ENCODE results near the gene DCAF5. TPM values are rescaled to one million over a fixed set of nuclear protein-coding genes. Genes with fewer than 3 reads are reported as not detected.

DCAF5 gene
- total RNA-seq, 4 donors from 2014 or later, result 36.4 to 47.7 (median 40.2) TPM

- TF ChIP-seq CTCF (IDR thresholded peaks at IDR 0.05; ENCODE audit: low read depth), result no peak
These were observed 28.6 kb upstream of the DCAF5 start for GRCh38 chr14:69181491-69181890.

- TF ChIP-seq CTCF (IDR thresholded peaks at IDR 0.05; ENCODE audit: low read depth), result no peak
These were observed 22.2 kb upstream of the DCAF5 start for GRCh38 chr14:69175130-69175529.

- TF ChIP-seq CTCF (IDR thresholded peaks at IDR 0.05; ENCODE audit: low read depth), result no peak
These were observed 18.6 kb upstream of the DCAF5 start for GRCh38 chr14:69171569-69171968.

- no peak for TF ChIP-seq CTCF (IDR thresholded peaks at IDR 0.05; ENCODE audit: low read depth)
These were observed 17.9 kb upstream of the DCAF5 start for GRCh38 chr14:69170839-69171238.

GRCh38 chr14:69161590-69161989 lies 8.7 kb upstream of the DCAF5 start:
- no peak for TF ChIP-seq CTCF (IDR thresholded peaks at IDR 0.05; ENCODE audit: low read depth)

- TF ChIP-seq CTCF (IDR thresholded peaks at IDR 0.05; ENCODE audit: low read depth), result no peak
These were observed 3.3 kb upstream of the DCAF5 start for GRCh38 chr14:69156224-69156623.

- no peak for TF ChIP-seq CTCF (IDR thresholded peaks at IDR 0.05; ENCODE audit: low read depth)
These were observed 1.9 kb upstream of the DCAF5 start for GRCh38 chr14:69154779-69155178.

All from subcutaneous adipose tissue (tissue), 4 donors.